Stimulated activated CD8-positive, alpha-beta memory T cell treated with anti-CD3 and anti-CD28 coated beads, Interleukin-15, amount 100 ng/mL, for 48 hours (primary cell): ENCODE results near the gene LBHD1.
"Not testable (repeated sequence)": the region's sequence is repeated elsewhere in the genome, so short reads cannot be mapped to it uniquely, and the experiment has no call there.

Experiments
- DNase-seq, 2 donors: peaks; one replicate each; pipeline ENCODE4 v3.0.0-alpha.2; 2020; ENCODE audit warnings: low read depth in 2 of 2

Gene LBHD1

GRCh38 chr11:62671608-62672389 lies at the start of gene LBHD1, which contains the start of gene UQCC3:
Gene LBHD1 (minus strand): TSS chr11:62672267. CDS start chr11:62670031, 2,236 bp downstream.
Gene UQCC3 (plus strand): TSS chr11:62671673. CDS start chr11:62671746, 73 bp downstream.
- DNase-seq = peak; percentile 60 to 66

DNA sequence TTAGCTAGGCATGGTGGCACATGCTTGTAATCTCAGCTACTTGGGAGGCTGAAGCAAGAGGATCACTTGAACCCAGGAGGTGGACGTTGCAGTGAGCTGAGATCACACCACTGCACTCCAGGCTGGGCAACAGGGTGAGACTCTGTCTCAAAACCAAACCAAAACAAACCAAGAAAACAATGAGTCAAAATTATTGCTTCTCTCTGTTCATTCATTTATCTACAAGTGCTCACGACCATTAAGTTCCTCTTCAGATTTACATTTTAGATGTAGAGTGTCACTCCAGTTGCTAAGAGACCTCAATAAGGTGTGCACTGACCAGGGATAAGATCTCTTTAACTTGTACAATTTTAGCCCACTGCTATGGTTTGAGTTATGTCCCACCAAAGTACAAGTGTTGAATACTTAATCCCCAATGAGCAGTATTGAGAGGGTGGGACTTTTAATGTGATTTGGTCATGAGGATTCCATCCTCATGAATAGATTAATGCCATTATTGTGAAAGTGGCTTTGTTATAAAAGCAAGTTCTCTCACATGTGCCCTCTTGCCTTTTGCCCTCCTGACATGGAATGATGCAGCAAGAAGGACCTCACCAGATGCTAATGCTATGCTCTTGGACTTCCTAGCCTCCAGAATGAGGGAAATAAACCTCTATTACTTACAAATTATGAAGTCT lies 47.4 kb upstream of the LBHD1 start:
- DNase-seq = no peak

DNA sequence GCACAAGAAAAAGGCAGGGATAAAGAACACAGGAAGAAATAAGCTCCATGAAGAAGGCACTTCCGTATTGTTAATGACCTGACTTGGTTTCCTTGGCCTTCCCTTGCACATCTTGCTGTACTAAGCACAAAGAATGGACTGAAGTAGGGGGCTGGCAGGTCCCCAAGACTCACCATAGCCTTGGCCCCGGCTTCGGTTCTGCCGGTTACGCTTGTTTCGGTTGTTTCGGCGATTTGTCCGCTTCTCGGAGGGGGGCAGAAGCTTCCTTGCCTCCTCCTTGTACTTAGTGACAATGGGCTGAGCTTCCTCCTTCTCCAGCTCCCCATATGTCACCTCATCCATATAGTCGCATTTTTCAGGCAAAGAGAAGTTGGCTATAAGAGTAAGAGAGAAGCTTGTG lies 44.7 kb upstream of the LBHD1 start:
- no peak for DNase-seq

- no peak for DNase-seq
Measured at GRCh38 chr11:62716206-62716605, 44.1 kb upstream of the LBHD1 start.

- no peak for DNase-seq
Measured at GRCh38 chr11:62715150-62716130, 43.4 kb upstream of the LBHD1 start.

DNA sequence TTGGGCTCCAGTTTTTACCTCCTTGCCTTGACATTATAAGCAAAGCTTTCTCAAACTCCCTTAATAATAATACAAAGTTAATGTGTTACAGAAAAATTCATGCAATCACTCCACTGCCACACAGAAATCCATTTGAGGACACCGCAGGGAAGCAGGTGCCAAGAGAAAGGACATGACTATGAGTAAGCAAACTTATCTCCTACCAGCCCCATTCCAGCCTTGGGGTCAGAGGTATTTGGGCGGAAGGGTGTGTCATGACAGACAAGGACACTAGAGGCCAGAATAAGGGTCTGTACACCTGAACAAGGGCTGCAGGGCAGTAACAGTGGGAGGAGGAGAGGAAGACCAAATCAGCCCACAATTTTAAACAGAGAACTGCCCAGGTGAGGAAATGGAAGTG lies 41.3 kb upstream of the LBHD1 start:
- DNase-seq = no peak

GRCh38 chr11:62712861-62713260 lies 40.8 kb upstream of the LBHD1 start:
- DNase-seq = no peak

DNA sequence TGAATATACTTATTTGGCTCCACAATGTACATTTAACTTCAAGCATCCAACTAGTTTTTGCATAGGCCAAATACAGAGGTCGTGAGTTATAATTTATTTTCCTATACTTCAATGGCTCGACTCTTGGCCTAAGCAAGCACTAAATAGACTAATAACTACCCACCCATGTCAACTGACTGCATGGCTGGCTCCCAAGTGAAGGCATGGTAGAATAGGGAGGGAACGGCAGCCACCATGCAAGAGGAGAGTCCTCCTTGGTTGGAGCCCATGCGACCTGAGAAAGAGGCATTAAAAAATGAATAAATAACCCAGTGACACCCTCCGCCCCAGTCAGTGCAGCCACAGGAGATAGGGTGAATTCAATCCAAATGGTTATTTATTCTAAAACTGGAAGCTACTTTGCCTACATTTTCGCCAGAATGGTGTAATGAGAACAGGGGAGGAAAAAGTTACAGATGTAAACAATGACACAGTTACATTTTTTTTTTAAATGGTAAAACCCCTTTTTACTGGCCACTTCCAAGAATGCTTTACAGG lies 40.3 kb upstream of the LBHD1 start:
- no peak for DNase-seq

- DNase-seq = no peak
Measured at GRCh38 chr11:62710001-62710345, 37.9 kb upstream of the LBHD1 start.

DNA sequence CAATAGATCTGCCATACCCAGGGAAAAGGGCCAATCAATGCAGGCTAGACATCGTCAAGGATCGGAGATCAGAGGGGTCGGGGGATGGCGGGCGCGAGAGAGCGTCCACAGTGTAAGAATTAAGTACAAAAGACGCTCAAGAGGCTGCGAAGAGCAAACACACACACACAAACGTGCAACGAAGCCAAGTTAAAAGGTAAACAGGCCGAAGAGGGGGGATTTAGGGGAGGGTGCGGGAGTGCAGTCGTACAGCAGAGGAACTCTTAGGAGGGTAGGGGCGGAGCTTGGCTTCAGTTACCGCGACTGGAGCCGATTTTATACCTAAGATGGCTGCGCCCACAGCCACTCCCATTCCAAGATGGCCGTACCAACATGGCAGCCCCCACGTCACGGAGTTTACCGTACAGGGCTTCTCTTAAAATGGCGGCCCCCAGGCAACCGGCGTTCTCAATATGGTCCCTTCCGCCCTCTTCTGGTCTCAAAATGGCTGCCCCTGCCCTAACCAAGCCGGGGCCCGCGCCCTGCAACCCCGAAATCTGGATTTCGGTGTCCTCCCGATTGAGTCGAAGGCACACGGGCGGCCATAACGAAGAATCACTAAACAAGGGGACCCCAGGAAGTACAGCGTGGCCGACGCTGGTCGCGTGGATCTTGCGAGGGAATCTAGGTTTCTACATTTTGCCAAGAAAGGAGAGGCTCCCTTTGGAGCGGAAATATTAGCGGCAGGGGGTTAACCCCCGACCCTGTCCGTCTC lies 37.4 kb upstream of the LBHD1 start:
- peak; percentile 92 to 94 for DNase-seq

DNA sequence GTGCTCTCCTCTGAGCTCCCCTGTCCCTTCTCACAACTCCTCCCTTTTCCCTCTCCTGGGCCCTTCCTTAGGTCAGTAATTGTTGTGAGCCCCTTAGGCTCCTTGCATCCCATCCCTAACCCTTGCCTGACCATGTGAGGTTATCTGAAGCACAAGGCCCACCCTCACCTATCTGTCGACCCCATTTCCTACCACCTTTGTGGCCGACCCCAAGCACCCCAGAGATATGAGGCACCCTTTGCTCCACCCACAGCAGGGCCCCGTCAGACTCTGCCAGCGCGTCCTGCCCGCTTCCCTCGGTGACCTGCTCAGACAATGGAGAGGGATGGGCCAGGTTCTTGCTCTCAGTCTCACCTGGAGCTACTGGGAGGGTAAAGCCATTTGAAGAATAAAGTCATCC lies 36.7 kb upstream of the LBHD1 start:
- DNase-seq = no peak

- no peak for DNase-seq
Measured at GRCh38 chr11:62708392-62708791, 36.3 kb upstream of the LBHD1 start.

GRCh38 chr11:62707277-62707861 lies 35.3 kb upstream of the LBHD1 start, which contains the start of the genes BSCL2 and GNG3:
Gene BSCL2 (minus strand): TSS chr11:62707424. CDS start chr11:62707195, 229 bp downstream.
Gene GNG3 (plus strand): TSS chr11:62707676. CDS start chr11:62708296, 620 bp downstream.
- DNase-seq = no peak

GRCh38 chr11:62706850-62707247 lies 34.8 kb upstream of the LBHD1 start:
- DNase-seq = no peak

GRCh38 chr11:62705880-62706849 lies 34.1 kb upstream of the LBHD1 start:
- peak; percentile 90 to 92 for DNase-seq

GRCh38 chr11:62705413-62705812 lies 33.3 kb upstream of the LBHD1 start:
- no peak for DNase-seq

- DNase-seq = not testable (repeated sequence)
Measured at GRCh38 chr11:62703921-62704320, 31.9 kb upstream of the LBHD1 start.

GRCh38 chr11:62702246-62702645 lies 30.2 kb upstream of the LBHD1 start:
- DNase-seq = no peak

- DNase-seq = no peak
Measured at GRCh38 chr11:62694455-62695167, 22.5 kb upstream of the LBHD1 start.
